Neural progenitor cell (in vitro differentiated cells): Measurements from ENCODE around the gene PGP.

ENCODE experiments used
- CTCF ChIP-seq: fragments of 200-600 bp; sonication (generic); IDR thresholded peaks from 2 replicates; pipeline ENCODE4 v1.5.1; 2017; ENCODE audit warnings: antibody characterized with exemption, mild to moderate bottlenecking
- EZH2 ChIP-seq: fragments of 200-600 bp; sonication (generic); IDR thresholded peaks from 2 replicates; pipeline ENCODE4 v1.6.1; 2017; ENCODE audit warnings: antibody characterized with exemption, mild to moderate bottlenecking, moderate library complexity
- EZH2phosphoT487 ChIP-seq: fragments of 200-600 bp; sonication (generic); IDR thresholded peaks from 2 replicates; pipeline ENCODE4 v1.6.1; 2017; ENCODE audit warnings: antibody characterized with exemption

- TF ChIP-seq CTCF (no peak), EZH2 (no peak), EZH2phosphoT487 (no peak)
These were observed 18.3 kb downstream of the PGP start, which contains the start of gene CASKIN1 for GRCh38 chr16:2196162-2196980.
